ENCODE results near the gene ULBP3. TPM values are rescaled to one million over a fixed set of nuclear protein-coding genes. Genes with fewer than 3 reads are reported as not detected.
"Not testable (repeated sequence)": the region's sequence is repeated elsewhere in the genome, so short reads cannot be mapped to it uniquely, and the experiment has no call there.

Gene ULBP3
- total RNA-seq, 4 donors from 2014 or later, result 2.4 to 31.7 (median 16.5) TPM

DNA sequence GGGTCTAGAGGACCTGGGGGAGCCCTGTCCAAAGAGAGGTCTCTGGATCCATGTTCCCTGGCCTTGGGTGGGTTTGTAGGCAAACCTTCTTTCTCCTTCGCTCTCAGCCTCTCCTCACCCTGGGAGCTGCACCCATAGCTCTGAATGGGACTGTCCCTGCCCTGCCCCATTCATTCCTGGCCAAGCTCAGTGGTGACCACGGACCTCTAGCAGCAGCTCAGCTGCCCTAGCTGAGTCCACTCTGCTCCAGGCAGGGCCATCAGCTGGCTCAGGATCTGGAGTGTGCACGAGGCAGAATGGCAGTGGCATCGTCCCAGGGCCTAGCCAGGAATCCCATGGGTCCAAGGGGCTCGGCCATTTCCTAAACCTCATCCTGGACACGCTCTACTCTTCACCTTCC lies 5.3 kb downstream of the ULBP3 start:
- Histone ChIP-seq H3K36me3 (no peaks in the 10 kb centered on the region), H3K4me1 (peaks cover 6 to 7% of the 10 kb centered on the region in 2 donors), H3K27me3 (no peaks in the 10 kb centered on the region), H3K27ac (no peak overlapping the region), H3K4me3 (replicated peaks in 1 of 3) (no peak overlapping the region), H3K9me3 (no peaks in the 10 kb centered on the region)
- TF ChIP-seq POLR2A (IDR thresholded peaks at IDR 0.05), result no peak
- TF ChIP-seq, protein P1, sequence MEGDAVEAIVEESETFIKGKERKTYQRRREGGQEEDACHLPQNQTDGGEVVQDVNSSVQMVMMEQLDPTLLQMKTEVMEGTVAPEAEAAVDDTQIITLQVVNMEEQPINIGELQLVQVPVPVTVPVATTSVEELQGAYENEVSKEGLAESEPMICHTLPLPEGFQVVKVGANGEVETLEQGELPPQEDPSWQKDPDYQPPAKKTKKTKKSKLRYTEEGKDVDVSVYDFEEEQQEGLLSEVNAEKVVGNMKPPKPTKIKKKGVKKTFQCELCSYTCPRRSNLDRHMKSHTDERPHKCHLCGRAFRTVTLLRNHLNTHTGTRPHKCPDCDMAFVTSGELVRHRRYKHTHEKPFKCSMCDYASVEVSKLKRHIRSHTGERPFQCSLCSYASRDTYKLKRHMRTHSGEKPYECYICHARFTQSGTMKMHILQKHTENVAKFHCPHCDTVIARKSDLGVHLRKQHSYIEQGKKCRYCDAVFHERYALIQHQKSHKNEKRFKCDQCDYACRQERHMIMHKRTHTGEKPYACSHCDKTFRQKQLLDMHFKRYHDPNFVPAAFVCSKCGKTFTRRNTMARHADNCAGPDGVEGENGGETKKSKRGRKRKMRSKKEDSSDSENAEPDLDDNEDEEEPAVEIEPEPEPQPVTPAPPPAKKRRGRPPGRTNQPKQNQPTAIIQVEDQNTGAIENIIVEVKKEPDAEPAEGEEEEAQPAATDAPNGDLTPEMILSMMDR (IDR thresholded peaks at IDR 0.05), result no peak
- no peak for DNase-seq
- intact Hi-C loops (cut with DNase I), result loop anchor here (10.0 kb wide), 1 partner anchor 751 kb away; no protein-coding TSS in a partner anchor
- 94 to 98% methylated on average over 3 to 6 of the region's 6 CpGs for WGBS, 2 donors

DNA sequence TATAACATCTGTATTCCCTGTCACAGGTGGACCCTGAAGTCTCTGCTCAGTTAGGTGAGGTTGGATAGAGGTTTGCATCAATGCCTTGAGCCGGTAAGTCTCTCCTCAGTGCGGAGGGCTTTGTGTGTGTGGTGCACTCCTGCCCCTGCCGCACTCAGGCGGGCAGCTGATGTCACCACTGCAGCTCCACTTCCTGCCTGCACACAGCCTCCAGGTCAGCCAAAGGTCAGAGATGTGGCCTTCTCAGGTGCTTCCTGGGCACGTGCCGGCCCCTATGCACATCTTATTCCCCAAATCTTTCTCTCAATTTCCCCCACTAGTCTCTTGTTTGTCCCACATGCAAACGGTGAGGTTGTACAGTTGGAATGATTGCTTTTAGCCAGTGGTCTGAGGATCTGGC lies 8.9 kb downstream of the ULBP3 start:
- DNase-seq; H3K27ac ChIP-seq; H3K36me3 ChIP-seq; H3K9me3 ChIP-seq; H3K4me1 ChIP-seq; H3K4me3 ChIP-seq (replicated peaks in 1 of 3); H3K27me3 ChIP-seq: not testable (repeated sequence)
- WGBS, 2 donors, result 76 to 83% methylated on average over 7 of the region's 7 CpGs
- intact Hi-C loops (cut with DNase I), result loop anchor here (10.0 kb wide), 1 partner anchor 755 kb away; no protein-coding TSS in a partner anchor

DNA sequence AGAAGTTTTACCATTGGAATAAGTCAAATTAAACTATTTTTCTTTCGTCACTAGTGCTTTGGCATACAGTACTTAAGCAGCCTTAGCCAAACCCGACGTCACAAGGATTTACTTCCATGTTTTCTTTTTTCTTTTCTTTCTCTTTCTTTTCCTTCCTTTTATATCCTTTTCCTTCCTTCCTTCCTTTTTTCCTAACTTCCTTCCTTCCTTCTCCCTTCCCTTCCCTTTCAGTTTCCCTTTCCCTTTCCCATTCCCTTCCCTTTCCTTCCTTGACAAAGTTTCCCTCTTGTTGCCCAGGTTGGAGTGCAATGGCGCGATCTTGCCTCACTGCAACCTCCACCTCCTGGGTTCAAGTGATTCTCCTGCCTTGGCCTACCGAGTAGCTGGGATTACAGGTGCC lies 9.9 kb downstream of the ULBP3 start:
- Histone ChIP-seq H3K27ac (no peak overlapping the region), H3K4me3 (replicated peaks in 1 of 3) (no peak overlapping the region), H3K4me1 (no peaks in the 10 kb centered on the region), H3K9me3 (no peaks in the 10 kb centered on the region), H3K27me3 (no peaks in the 10 kb centered on the region), H3K36me3 (no peaks in the 10 kb centered on the region)
- intact Hi-C loops (cut with DNase I), result no loop called here
- DNase-seq, result no peak
- TF ChIP-seq, protein P1 (IDR thresholded peaks at IDR 0.05), result no peak
- no peak for TF ChIP-seq POLR2A (IDR thresholded peaks at IDR 0.05)
- WGBS, 2 donors, result 93 to 94% methylated on average over 6 of the region's 6 CpGs

DNA sequence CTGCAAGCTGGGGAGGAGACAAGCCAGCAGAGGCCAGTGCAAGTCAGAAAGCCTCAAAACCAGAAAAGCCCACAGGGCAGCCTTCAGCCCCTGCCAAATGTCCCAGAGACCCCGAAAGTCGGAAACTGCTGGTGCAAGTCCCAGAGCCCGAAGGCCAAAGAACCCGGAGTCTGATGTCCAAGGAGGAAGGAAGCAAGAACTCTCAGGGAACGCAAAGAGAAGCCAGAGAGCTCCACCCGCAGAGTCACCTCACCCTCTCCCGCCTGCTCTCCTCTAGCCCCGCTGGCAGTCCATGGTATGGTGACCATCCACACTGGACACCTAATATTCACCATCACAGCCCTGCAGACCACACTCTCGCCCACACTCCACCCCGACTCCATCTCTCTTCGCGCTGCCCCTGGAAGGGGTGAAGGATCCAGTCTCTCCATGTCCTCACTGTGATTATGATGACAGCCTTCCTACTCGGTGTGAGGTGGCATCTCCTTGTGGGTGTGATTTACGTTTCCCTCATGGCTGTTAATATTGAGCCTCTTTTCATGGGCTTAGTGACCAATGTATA lies 10.6 kb downstream of the ULBP3 start:
- no peak overlapping the region for H3K4me3 ChIP-seq (replicated peaks in 1 of 3)
- TF ChIP-seq POLR2A (IDR thresholded peaks at IDR 0.05), result no peak
- TF ChIP-seq, protein P1 (IDR thresholded peaks at IDR 0.05), result no peak
- H3K36me3 ChIP-seq, result no peaks in the 10 kb centered on the region
- no peak for DNase-seq
- no peaks in the 10 kb centered on the region for H3K9me3 ChIP-seq
- H3K27ac ChIP-seq, result no peak overlapping the region
- intact Hi-C loops (cut with DNase I), result no loop called here
- H3K27me3 ChIP-seq, result no peaks in the 10 kb centered on the region
- H3K4me1 ChIP-seq, result no peaks in the 10 kb centered on the region
- WGBS, 2 donors, result 89 to 92% methylated on average over 14 of the region's 14 CpGs

DNA sequence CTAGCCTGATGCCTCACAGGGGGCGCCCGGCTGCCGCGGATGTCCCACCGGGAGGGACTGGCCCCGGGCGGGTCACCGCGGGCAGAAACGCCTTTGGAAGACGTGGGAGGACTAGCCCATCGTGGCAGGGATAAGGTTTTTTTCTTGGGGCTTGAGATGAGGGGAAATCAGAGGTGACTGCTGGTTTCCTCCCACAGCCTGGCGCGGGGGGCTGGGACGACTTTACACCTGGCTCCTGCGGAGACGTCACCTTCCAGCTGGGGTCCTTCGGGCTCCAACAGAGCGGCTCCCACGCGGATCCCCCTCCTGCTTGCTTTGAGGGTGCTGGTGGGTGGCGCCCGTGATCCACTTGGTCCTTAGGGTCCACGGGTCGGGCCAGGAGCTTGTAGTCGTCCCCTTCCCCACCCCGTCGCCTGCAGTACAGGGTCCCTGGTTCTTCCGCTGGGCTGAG lies 11.4 kb downstream of the ULBP3 start:
- intact Hi-C loops (cut with DNase I), result no loop called here
- Histone ChIP-seq H3K27ac (no peak overlapping the region), H3K36me3 (no peaks in the 10 kb centered on the region), H3K9me3 (no peaks in the 10 kb centered on the region), H3K27me3 (no peaks in the 10 kb centered on the region), H3K4me1 (no peaks in the 10 kb centered on the region), H3K4me3 (replicated peaks in 1 of 3) (no peak overlapping the region)
- TF ChIP-seq, protein P1 (IDR thresholded peaks at IDR 0.05), result no peak
- TF ChIP-seq POLR2A (IDR thresholded peaks at IDR 0.05), result no peak
- DNase-seq, result no peak
- WGBS, 2 donors, result 80 to 85% methylated on average over 18 to 23 of the region's 29 CpGs
